ENCODE results near the gene SERPINA12. TPM values are rescaled to one million over a fixed set of nuclear protein-coding genes. Genes with fewer than 3 reads are reported as not detected.

Gene SERPINA12
- total and polyA plus RNA-seq, 2 of the 13 experiments (the other 11 are each of a cell fraction or from before 2014, with no cell fraction given): 0.08 TPM; not detected in 1

DNA sequence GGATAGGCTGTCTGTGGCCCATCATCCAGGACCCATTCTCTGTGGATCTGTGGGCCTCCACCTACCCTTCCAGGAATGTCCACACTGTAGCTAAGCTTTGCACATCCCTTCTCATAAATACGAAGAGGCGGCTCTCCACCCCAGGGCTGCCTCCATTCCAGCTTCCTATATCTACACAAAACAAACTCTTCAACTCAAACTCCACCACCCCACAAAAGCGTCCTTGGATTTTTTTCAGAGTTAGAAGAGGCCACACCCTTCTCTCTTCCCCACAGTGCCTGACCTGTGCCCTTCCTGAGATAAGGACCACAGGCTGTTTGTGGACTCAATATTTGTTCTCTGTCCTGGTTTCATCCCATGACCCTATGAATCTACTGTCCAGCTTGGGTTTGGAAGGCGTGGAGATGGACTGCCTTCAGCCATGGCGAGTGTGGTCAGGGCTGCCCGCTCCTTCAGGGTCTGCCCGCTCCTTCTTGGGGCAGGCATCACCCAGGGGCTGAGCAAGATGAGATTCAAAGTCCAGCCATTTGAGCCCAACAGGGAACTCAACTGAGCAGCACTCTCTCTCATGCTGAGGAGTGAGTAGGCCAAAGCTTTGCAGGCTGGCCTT, 13.0 kb upstream of the SERPINA12 start (continued):
- TF ChIP-seq, protein P1, sequence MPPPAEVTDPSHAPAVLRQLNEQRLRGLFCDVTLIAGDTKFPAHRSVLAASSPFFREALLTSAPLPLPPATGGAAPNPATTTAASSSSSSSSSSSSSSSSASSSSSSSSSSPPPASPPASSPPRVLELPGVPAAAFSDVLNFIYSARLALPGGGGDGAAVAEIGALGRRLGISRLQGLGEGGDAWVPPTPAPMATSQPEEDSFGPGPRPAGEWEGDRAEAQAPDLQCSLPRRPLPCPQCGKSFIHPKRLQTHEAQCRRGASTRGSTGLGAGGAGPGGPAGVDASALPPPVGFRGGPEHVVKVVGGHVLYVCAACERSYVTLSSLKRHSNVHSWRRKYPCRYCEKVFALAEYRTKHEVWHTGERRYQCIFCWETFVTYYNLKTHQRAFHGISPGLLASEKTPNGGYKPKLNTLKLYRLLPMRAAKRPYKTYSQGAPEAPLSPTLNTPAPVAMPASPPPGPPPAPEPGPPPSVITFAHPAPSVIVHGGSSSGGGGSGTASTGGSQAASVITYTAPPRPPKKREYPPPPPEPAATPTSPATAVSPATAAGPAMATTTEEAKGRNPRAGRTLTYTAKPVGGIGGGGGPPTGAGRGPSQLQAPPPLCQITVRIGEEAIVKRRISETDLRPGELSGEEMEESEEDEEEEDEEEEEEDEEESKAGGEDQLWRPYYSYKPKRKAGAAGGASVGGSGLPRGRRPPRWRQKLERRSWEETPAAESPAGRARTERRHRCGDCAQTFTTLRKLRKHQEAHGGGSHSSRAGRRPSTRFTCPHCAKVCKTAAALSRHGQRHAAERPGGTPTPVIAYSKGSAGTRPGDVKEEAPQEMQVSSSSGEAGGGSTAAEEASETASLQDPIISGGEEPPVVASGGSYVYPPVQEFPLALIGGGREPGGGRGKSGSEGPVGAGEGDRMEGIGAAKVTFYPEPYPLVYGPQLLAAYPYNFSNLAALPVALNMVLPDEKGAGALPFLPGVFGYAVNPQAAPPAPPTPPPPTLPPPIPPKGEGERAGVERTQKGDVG (CRISPR knock-in tag; IDR thresholded peaks at IDR 0.05; ENCODE audit: borderline replicate concordance): no peak
- TF ChIP-seq MTA1 (CRISPR knock-in tag; IDR thresholded peaks at IDR 0.05; ENCODE audit: borderline replicate concordance): peak; percentile 66; the same call in 1 of the 2 replicates
- TF ChIP-seq AGO1 (IDR thresholded peaks at IDR 0.05; ENCODE audit: low read depth, low read length, poor library complexity, severe bottlenecking): no peak
- no peak for TF ChIP-seq PAX8 (CRISPR knock-in tag; IDR thresholded peaks at IDR 0.05; ENCODE audit: borderline replicate concordance)
- no peak for TF ChIP-seq ADNP (CRISPR knock-in tag; IDR thresholded peaks at IDR 0.05)
- TF ChIP-seq MEF2D (CRISPR knock-in tag; IDR thresholded peaks at IDR 0.05): peak; percentile 70; the same call in 1 of the 2 replicates
- TF ChIP-seq ZNF234 (CRISPR knock-in tag; conservative IDR thresholded peaks at IDR 0.05): no peak
- TF ChIP-seq, protein P2, sequence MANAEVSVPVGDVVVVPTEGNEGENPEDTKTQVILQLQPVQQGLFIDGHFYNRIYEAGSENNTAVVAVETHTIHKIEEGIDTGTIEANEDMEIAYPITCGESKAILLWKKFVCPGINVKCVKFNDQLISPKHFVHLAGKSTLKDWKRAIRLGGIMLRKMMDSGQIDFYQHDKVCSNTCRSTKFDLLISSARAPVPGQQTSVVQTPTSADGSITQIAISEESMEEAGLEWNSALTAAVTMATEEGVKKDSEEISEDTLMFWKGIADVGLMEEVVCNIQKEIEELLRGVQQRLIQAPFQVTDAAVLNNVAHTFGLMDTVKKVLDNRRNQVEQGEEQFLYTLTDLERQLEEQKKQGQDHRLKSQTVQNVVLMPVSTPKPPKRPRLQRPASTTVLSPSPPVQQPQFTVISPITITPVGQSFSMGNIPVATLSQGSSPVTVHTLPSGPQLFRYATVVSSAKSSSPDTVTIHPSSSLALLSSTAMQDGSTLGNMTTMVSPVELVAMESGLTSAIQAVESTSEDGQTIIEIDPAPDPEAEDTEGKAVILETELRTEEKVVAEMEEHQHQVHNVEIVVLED (CRISPR knock-in tag; IDR thresholded peaks at IDR 0.05; ENCODE audit: borderline replicate concordance): no peak
- TF ChIP-seq, protein P3, sequence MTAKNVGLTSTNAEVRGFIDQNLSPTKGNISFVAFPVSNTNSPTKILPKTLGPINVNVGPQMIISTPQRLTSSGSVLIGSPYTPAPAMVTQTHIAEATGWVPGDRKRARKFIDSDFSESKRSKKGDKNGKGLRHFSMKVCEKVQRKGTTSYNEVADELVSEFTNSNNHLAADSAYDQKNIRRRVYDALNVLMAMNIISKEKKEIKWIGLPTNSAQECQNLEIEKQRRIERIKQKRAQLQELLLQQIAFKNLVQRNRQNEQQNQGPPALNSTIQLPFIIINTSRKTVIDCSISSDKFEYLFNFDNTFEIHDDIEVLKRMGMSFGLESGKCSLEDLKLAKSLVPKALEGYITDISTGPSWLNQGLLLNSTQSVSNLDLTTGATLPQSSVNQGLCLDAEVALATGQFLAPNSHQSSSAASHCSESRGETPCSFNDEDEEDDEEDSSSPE (CRISPR knock-in tag; IDR thresholded peaks at IDR 0.05): 0 out of 2 replicates have a peak, but pooled peaks have one; percentile 44
- TF ChIP-seq, protein P4, sequence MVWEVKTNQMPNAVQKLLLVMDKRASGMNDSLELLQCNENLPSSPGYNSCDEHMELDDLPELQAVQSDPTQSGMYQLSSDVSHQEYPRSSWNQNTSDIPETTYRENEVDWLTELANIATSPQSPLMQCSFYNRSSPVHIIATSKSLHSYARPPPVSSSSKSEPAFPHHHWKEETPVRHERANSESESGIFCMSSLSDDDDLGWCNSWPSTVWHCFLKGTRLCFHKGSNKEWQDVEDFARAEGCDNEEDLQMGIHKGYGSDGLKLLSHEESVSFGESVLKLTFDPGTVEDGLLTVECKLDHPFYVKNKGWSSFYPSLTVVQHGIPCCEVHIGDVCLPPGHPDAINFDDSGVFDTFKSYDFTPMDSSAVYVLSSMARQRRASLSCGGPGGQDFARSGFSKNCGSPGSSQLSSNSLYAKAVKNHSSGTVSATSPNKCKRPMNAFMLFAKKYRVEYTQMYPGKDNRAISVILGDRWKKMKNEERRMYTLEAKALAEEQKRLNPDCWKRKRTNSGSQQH (CRISPR knock-in tag; IDR thresholded peaks at IDR 0.05; ENCODE audit: low read depth): no peak
- TF ChIP-seq THYN1 (CRISPR knock-in tag; IDR thresholded peaks at IDR 0.05; ENCODE audit: borderline replicate concordance, low read depth): no peak
- TF ChIP-seq RFX5 (IDR thresholded peaks at IDR 0.05; ENCODE audit: low read depth, low read length): no peak
- TF ChIP-seq GLI4 (CRISPR knock-in tag; IDR thresholded peaks at IDR 0.05; ENCODE audit: borderline replicate concordance): no peak
- TF ChIP-seq, protein P5, sequence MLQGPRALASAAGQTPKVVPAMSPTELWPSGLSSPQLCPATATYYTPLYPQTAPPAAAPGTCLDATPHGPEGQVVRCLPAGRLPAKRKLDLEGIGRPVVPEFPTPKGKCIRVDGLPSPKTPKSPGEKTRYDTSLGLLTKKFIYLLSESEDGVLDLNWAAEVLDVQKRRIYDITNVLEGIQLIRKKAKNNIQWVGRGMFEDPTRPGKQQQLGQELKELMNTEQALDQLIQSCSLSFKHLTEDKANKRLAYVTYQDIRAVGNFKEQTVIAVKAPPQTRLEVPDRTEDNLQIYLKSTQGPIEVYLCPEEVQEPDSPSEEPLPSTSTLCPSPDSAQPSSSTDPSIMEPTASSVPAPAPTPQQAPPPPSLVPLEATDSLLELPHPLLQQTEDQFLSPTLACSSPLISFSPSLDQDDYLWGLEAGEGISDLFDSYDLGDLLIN (CRISPR knock-in tag; IDR thresholded peaks at IDR 0.05; ENCODE audit: borderline replicate concordance): no peak
- TF ChIP-seq, protein P6, sequence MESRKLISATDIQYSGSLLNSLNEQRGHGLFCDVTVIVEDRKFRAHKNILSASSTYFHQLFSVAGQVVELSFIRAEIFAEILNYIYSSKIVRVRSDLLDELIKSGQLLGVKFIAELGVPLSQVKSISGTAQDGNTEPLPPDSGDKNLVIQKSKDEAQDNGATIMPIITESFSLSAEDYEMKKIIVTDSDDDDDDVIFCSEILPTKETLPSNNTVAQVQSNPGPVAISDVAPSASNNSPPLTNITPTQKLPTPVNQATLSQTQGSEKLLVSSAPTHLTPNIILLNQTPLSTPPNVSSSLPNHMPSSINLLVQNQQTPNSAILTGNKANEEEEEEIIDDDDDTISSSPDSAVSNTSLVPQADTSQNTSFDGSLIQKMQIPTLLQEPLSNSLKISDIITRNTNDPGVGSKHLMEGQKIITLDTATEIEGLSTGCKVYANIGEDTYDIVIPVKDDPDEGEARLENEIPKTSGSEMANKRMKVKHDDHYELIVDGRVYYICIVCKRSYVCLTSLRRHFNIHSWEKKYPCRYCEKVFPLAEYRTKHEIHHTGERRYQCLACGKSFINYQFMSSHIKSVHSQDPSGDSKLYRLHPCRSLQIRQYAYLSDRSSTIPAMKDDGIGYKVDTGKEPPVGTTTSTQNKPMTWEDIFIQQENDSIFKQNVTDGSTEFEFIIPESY (CRISPR knock-in tag; IDR thresholded peaks at IDR 0.05): peak; percentile 44; the same call in 1 of the 2 replicates
- peak; percentile 28; the same call in 1 of the 2 replicates for TF ChIP-seq FOXC1 (CRISPR knock-in tag; IDR thresholded peaks at IDR 0.05; ENCODE audit: borderline replicate concordance)
- TF ChIP-seq HHEX (CRISPR knock-in tag; IDR thresholded peaks at IDR 0.05): peak; percentile 57; the same call in 1 of the 2 replicates

All from HepG2 (cell line).